SIG-M5 (cell line): ENCODE measurements around the gene ERBB4.

Experiments used
- DNase-seq: peaks from one replicate; lab custom pipeline; 2025; lab: John Stamatoyannopoulos, UW

The ERBB4 gene

DNA sequence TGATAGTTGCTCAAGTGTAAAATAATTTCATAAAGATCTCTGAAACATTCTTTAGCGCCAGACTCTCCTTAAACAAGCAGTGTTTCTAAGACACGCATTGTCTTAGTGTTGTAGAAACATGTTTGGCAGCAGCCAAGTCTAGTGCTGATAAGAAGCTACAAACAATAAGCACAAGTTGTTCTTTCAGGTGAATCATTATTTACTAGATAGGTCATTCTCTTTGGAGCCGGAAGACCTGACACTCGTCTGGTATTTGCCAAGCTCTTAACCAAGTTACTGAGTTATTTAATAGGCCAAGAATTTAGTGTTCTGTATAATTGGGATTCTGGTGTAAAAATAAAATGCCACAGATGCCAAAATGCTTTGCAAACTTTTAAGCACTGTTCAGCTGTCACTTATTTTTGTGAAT lies 1130.1 kb downstream of the ERBB4 start:
- no peak for DNase-seq

DNA sequence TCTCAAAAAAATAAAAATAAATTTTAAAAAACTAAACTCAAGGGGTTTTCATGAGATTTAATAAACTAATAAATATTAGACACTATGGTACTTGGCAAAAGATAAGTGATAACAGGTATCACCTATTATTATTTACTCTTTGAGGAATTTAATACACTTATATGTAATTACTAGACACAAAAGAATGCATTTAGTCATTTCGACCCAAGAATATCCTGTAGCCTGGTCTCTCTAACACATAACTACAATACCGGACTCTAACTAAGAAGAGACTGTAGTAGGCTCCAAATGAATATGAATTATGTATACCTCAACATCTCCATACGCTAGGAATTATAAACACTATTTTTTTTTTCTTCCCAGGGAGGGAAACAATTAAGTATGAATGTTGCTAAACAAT lies 1131.5 kb downstream of the ERBB4 start:
- no peak for DNase-seq

- DNase-seq: no peak
Observed at GRCh38 chr2:211405036-211405435, 1133.6 kb downstream of the ERBB4 start.

DNA sequence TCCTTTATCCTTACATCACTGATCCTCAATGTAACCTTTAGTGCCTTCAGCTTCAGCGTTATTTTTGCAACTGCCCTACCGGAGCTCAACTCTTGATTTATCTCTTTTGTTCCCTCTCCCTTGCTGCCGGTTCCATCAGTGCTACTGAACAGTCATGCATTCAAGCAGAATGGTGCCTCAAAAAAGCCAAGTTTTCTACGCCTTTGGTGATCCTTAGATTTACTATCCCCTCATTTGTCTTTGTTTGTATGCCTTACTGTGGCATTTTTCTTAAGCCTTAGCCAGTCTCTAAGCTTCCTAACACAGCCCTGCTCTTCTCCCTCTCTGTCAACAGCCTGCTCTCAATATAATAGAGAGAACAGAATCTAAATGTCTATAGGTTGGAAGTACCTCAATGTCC lies 1134.5 kb downstream of the ERBB4 start:
- DNase-seq: no peak

GRCh38 chr2:211401328-211401727 lies 1137.3 kb downstream of the ERBB4 start:
- DNase-seq: no peak

DNA sequence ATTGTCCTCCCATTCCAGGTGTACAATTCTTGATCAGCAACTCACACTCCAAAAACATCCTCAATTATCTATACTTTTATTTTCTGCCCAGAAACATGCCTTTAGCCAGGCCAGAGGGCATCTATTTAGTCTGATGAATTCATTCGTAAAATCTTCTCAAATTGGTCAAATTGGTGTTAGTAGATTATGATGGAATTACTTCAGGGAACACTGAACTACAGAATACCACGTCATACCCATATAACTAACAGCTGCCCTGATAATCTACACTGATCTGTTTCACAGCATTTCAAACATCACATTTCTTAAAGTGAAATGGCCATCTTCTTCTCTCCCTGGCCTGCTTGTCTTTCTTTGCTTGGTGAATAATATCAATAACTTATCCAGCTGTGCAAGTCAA lies 1140.8 kb downstream of the ERBB4 start:
- no peak for DNase-seq

GRCh38 chr2:211396815-211397214 lies 1141.8 kb downstream of the ERBB4 start:
- no peak for DNase-seq

- DNase-seq: no peak
Observed at GRCh38 chr2:211391189-211391567, 1147.4 kb downstream of the ERBB4 start.

- no peak for DNase-seq
Observed at GRCh38 chr2:211390536-211391188, 1147.9 kb downstream of the ERBB4 start.

DNA sequence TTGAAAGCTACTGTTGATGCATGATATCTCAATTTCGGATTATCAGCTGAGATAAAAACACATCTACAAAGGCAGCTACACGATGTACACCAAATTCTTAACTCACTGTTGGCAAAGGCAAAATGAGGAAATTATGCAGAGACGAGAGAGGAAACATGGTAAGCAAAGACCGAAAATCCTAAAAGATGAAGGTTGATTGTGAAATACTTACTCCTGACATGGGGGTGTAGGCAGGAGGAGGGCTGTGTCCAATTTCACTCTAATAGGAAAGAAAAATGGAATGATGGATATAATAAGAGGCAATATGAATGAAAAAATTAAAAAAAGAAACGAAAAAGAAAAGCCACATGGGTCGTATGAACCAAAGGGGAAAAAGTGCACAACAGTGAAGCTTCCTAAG lies 1150.9 kb downstream of the ERBB4 start:
- DNase-seq: no peak

- DNase-seq: no peak
Observed at GRCh38 chr2:211380041-211380440, 1158.6 kb downstream of the ERBB4 start.

DNA sequence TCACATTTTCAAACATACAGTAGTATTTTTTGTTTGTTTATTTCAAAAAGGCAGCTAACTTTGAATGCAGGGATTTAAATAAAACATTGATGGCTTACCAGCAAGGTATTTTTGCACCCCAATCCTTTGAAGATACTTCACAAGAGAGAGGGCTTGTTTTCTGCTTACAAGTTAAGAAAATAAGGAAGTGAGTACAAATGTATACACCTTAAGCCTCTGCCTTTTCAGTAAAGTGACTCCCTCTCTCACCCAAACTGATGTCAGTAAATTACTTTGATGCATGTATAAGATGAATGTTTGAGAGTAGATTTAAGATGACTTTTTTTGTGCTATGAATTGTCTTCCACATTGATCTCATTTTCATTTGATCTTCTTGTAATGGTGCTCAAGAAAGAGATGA lies 1162.2 kb downstream of the ERBB4 start:
- no peak for DNase-seq

DNA sequence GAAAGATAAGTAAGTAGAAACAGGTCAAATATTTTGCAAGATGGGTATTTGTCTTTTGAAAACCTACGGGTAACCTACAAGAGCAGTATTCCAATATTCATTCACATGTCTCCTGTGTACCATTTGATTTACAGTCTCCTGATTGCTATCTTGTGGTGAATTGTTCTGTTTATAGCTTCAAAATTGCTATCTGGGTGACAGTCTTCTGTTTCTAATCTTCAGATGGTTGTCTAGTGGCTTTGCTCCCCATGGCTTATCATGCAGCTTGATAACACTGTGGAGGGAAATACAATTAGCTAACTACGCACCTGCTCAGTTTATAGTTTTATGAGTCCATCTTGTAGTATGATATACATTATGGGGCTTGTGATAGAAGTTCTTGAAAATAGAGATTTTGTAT lies 1165.4 kb downstream of the ERBB4 start:
- no peak for DNase-seq

GRCh38 chr2:211371465-211371864 lies 1167.1 kb downstream of the ERBB4 start:
- DNase-seq: no peak

DNA sequence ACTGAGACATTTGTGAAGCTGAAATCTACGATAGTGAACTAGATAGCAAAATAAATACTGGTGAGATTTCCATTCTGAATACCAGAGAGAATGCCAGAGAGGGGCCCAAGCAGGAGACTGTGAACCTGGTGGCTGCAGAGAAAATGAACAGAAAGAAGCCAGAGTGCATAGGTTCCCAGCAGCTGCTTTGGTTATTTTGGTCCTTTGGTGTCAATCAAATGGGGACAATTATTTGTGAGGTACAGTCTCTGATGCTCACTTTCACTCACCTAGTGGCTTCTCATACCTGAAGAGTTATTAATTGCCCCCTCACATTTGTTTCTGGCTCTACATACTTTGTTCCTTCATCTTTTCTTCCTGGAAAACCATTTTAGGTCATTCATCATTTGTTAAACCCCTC lies 1170.1 kb downstream of the ERBB4 start:
- no peak for DNase-seq

- no peak for DNase-seq
Observed at GRCh38 chr2:211367711-211368110, 1170.9 kb downstream of the ERBB4 start.

GRCh38 chr2:211367293-211367692 lies 1171.3 kb downstream of the ERBB4 start:
- DNase-seq: no peak

- DNase-seq: no peak
Observed at GRCh38 chr2:211364911-211365310, 1173.7 kb downstream of the ERBB4 start.

DNA sequence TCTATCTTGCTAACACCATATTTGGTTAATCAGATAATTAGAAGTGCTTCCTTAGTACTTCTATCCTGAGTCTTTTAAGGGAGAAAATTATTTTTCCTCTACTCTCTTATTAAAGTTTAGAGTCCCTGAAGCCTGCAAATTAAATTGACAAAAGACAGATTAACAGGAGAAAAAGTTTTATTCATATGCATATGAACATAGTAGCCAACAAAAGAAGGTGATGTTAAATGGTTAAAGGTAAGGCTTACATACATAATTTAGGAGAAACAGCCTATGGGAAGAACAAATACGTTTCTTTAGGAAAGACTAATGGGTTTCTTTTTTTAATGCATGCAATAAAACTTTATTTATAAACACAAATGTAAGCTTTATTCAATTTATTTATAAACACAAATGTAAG lies 1177.2 kb downstream of the ERBB4 start:
- DNase-seq: no peak

- DNase-seq: no peak
Observed at GRCh38 chr2:211359347-211359746, 1179.3 kb downstream of the ERBB4 start.

DNA sequence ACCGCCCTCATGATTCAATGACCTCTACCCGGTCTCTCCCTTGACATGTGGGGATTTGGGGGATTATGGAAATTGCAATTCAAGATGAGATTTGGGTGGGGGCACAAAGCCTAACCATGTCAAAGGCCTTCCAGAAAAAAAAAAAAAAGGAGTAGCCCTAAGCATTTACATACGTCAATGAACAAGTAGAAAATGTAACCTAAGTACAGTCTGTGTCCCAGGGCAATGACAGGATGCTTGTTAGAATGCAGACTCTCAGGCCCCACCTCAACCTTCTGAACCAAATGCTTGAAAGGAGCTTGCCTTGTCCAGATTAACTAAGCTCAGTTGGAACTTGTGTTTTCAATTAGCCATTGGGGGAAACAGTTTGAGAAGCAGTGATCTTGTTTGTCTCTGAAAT lies 1180.1 kb downstream of the ERBB4 start:
- no peak for DNase-seq

DNA sequence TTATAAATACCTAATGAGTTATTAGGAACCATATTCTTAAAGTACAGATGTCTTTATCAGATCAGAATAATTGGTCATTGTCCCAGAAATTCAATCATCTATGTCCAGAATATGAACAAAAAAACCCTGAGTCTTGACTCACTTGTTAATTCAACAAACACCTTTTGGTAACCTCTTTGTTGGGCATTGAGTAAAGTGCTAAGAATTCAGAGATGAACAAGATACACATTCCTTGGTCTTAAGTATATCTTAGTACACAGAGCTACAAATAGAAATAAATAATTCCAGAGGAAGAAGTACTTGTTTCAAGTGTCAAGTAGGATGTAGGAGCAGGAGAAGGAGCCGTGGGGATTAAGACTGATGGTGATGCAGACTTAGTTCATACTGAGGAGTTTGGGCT lies 1184.1 kb downstream of the ERBB4 start:
- DNase-seq: no peak

- DNase-seq: no peak
Observed at GRCh38 chr2:211351987-211352386, 1186.6 kb downstream of the ERBB4 start.

DNA sequence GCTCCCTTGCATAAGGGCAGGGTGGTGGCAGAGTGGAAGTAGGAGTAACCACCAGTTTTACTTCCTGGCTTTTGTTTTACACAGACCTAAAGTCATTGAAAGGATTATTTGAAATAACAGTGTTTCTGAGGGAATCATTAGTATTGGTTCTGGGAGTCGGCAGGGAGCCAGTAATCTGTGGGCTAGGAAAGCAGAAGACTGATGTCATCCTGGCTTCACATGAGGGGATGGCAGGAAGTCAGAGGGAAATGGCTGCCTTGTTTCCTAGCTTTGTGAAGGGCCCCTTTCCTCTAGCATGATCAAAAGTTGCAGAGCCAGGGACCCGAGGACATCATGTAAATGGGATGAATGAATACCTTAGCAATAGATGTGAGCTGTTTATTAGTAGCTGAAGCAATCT lies 1189.6 kb downstream of the ERBB4 start:
- no peak for DNase-seq

DNA sequence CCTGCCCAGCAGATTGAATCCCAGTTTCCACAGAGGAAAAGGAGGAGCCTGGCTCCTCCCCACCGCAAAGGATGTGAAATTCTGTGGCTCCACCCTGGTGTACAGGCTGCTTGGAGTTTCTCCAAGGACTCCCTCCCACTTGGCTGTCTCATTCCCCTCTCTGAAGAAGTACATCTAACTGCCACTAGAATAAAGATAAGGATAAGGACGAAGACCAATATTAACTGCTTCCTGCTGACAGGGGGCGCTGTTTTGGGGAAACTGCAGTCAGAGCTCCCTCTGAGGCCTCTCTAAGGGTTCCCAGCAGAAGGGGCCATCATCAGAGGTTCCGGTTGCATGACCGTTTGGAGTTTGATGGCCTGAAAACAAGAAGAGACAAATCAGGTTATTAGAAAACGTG lies 1191.3 kb downstream of the ERBB4 start:
- no peak for DNase-seq
